Activated CD4-positive, alpha-beta T cell treated with anti-CD3 and anti-CD28 coated beads, Interleukin-2, amount 50 U/mL, for 16 hours (primary cell): ENCODE measurements around the gene KLHL1.

Experiments
- DNase-seq: peaks from one replicate; pipeline ENCODE4 v3.0.0-alpha.2; 2020

Gene KLHL1

GRCh38 chr13:69857183-69857821, 250.9 kb downstream of the KLHL1 start:
- peak; percentile 43 for DNase-seq

DNA sequence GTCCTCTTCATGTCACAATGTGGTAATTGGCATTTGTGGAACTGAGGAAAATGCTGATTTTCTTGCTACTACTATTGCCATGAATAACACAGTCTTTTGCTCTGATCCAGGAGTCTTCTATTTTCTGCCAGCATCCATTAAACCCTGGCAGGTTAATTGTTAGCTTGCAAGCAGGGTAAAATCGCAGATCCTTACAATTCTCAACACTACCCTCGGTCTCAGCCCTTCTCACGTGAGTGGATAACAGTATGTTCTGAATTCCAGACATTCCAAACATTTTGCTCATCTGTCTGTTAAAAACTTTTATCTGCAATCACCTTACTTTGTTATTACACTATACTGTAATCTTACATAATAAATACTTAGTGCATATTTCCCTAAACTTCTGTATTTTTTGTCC, 251.9 kb downstream of the KLHL1 start:
- no peak for DNase-seq

GRCh38 chr13:69828527-69828926, 279.7 kb downstream of the KLHL1 start:
- DNase-seq = no peak

DNA sequence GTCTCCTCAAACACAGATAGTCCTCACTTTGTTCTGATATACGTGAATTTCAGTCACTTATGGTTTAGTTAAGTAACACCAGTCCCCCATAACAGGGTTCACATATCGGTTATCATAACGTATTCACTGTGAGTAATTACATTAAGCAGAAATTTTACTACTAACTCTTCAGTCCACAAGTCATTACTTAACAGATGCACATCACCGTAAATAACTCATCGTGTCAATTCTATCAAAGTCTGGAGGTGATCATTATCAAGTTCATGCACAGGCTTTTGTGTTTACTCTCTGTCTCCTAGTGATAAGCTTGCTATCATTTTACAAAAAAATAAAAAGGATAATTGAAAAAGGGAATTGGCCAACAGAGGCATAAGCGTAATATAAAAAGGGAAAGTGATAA, 288.1 kb downstream of the KLHL1 start:
- no peak for DNase-seq

- DNase-seq = no peak
These were observed 290.9 kb downstream of the KLHL1 start for GRCh38 chr13:69817333-69817869.

- no peak for DNase-seq
These were observed 299.1 kb downstream of the KLHL1 start for GRCh38 chr13:69809152-69809551.

GRCh38 chr13:69796256-69796655, 312.0 kb downstream of the KLHL1 start:
- DNase-seq = no peak

DNA sequence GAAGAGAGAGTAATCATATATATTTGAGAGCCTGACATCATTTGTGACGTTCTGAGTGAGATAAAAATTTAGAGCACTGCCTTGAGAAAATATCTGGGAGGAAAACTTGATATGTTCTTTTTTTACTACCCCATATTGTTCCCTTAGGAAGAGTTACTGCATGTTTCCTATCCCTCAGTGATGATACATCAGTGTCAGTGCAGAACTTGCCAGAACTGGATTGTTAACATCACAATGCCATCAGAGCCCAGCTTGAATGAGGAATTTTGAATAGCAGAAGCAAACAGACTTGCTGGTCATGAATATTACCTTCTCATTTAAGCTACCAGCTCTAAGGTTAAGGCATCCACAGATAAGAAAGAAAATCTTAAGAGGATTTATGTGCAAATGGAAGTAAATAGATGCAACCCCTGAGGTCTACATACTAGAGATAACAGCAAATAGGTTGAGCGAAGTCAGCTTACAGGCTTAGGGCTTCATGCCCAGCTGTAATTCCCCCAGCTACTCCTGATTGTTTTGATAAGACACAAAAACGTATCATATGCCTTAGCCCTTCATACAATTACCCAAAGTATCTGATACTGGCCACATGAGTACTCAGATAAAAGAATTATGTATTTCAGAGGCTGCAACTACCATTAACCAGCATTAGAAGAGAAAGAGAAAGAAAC, 314.3 kb downstream of the KLHL1 start:
- no peak for DNase-seq

GRCh38 chr13:69776937-69777336, 331.3 kb downstream of the KLHL1 start:
- DNase-seq = no peak

- no peak for DNase-seq
These were observed 338.6 kb downstream of the KLHL1 start for GRCh38 chr13:69769608-69770007.

- no peak for DNase-seq
These were observed 346.7 kb downstream of the KLHL1 start for GRCh38 chr13:69761581-69761980.

DNA sequence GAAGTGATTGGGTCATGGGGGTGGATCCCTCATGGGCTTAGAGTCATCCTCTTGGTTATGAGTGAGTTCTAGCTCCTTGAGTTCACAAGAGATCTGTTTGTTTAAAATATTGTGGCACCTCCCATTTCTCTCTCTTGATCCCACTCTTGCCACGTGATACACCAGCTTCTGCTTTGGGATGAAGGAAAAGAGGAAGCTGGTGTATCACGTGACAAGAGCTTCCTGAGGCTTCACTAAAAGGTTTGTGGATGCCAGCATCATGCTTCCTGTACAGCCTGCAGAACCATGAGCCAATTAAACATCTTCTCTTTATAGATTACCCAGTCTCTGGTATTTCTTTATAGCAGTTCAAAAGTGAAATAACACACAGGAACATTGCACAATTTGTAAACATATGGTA, 353.2 kb downstream of the KLHL1 start:
- DNase-seq = no peak

DNA sequence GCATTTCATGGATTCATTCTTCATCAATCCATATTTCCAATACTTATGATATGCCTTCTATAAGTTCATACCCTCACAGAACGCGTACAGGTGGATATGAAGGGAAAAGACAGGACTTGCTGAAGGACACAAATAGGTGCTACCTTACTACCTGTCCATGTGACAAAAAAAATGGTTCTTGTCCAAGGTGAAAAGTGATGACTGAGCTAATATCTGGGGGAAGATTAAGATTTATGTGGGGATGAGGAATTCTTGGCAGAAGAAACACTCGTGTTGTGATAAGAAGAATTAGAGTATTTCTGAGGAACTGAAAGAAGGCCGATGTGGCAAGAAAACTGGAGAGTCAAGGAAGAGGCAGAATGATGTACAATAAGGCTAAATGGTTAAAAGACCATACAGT, 357.0 kb downstream of the KLHL1 start:
- DNase-seq = no peak

DNA sequence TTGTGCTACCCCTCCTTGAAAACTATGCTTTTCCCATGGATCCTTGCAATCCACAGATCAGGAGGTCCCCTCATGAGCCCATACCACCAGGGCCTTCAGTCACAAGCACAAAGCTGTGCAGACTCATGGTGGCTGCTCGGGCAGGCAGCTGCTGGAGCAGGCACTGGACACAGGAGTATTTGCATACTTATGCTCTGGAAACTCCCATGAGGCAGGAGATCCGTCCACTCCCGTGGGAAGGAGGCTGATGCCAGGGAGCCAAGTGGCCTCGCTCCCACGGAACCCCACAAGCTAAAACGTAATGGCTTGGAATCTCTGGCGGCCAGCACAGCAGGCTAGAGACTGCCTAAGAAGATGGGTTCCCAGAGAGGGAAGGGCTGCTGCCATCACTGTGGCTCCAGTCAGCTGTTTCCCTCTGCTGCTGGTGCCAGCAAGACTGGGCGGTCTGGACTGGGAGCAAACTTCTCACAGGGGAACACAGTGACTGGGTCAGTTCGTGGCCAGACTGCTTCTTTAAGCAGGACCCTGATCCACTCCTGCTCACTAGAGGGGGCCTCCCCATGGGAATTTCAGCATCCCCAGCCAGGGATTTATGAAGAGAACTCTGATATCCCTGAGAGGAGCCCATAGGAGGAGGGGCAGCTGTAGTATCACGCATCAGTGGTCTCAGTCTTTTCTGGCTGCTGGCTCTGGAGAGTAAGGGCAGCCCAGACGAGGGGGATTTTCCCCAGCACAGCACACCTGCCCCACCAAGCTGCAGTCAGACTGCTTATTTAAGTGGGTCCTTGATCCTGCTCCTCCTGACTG, 370.9 kb downstream of the KLHL1 start:
- no peak for DNase-seq

DNA sequence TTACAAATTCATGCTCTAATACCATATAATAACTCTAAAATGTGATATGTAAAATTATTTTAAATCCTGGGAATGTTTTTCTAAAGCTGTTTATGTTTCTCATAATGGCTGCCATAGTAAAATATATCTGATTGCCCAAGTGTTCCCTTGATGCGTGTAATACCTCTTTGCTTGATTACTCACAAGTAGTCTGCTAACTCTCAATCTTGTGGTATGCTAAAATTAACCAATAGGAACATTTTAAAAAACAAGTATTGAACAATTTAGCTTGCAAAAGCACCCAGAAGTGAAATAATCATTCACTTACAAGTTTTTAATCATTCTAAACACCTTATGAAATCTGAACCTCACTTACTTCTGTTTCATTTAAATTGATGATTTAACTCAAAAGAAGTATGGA, 386.6 kb downstream of the KLHL1 start:
- no peak for DNase-seq

- no peak for DNase-seq
These were observed 387.8 kb downstream of the KLHL1 start for GRCh38 chr13:69720278-69720983.

GRCh38 chr13:69706807-69707206, 401.4 kb downstream of the KLHL1 start:
- DNase-seq = no peak

DNA sequence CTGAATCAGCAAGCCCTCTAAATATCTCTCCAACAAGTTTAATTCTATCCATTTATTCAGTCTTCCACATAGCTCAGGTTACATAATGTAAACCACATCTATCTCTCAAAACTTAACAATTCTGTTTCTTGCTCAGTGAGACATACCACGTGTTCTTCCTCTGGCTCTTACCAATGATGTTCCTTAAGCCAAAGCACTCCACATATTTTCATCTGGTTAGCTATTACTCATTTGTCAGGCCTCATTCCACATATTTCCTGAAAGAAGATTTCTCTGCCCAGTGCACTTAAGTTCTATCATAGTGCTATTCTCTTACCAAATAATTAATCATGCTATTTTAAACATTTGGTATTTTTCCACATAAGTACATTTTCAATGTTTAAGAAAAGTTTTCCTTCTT, 403.9 kb downstream of the KLHL1 start:
- DNase-seq = no peak

DNA sequence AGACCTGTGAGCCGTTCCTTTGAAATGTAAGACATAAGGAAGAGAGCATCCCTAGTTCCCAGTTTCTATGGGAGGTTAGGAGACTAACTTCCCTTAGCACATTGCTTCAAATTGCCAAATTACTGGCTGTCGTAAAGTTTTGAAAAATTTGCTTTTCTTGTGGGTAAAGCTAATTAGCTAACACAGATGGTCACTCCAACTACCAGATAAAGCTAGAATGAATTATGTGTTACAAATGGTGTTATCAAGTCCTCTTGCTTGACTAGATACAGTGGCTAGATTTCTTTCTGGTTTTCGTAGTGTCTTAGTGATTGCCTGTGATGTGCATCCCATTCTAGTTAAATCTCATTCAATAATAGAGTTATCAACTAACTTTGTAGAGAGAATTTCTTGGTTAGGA, 417.3 kb downstream of the KLHL1 start:
- DNase-seq = no peak

DNA sequence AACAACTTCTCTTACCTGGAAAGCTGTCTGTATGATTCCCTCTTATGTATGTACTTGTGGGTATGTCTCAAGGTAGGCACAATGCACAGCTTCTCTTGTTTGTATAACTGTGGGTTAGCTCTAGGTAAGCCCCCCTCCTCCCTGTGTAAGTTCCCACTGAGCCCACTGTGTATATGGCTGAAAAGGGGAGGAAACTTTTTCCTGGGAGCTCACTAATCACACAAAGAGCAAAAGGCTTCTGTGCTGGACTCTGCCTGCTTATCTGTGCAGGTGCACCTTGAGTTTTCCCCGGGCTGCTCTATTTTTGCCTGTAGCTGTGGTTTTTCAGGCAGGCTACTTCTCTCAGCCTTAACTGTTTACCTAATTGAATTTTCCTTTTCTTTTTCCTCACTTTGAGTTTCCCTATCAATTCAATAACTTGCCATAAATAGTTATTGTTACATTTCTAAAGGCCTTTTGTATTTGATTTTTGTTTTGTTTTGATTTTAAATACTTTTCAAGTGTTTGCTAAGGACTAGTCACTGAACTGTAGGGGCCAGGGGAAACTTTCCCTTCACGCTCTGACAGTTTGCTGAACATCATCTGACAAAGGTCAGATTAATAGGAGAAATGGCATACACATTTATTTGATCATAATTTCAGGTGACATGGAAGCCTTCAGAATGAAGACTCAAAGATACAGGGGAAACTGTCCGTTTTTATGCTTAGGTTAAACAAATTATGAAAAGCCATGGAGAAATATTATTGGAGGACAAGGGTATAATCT, 424.1 kb downstream of the KLHL1 start:
- DNase-seq = no peak

DNA sequence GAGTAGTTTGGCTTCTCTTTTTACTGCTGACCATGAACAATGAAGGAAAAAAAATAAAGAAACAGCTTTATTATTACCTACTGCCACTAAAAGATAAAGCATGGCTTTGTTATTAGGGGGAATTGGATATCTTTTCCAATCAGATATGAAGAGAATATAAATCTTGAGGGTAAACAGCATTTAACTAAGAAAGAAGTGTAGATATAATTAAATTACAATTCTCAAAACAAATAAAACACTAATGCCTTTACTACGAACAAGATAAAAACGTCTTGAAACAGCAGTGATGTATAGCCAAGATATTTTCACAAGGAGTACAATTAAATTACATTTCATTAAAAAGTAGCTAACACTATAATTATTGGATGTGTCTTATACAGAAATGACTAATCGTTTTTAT, 426.5 kb downstream of the KLHL1 start:
- DNase-seq = no peak

GRCh38 chr13:69677343-69677742, 430.9 kb downstream of the KLHL1 start:
- no peak for DNase-seq
